ENCODE results near the gene ELF1.

DNA sequence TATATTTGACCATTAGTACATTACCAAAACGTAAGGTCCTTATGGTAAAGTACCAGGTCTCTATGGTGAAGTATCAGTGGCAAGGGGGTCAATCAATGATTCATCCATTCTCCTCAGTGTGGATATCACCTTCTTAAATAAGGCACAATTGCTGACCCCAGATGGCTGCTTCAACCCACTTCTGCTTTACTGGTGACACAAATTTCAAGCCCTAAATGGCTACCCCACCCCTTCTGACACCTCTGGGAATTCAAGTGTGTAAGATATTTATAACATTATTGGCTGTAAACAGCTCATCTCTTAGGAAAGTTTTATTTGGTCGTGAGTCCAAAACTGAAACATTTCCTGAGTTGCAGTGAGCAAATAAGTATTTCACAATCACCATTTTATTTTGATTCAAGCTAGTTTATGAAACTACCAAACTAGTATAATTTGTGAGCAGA, 34.3 kb upstream of the ELF1 start:
- TF ChIP-seq, protein P1, sequence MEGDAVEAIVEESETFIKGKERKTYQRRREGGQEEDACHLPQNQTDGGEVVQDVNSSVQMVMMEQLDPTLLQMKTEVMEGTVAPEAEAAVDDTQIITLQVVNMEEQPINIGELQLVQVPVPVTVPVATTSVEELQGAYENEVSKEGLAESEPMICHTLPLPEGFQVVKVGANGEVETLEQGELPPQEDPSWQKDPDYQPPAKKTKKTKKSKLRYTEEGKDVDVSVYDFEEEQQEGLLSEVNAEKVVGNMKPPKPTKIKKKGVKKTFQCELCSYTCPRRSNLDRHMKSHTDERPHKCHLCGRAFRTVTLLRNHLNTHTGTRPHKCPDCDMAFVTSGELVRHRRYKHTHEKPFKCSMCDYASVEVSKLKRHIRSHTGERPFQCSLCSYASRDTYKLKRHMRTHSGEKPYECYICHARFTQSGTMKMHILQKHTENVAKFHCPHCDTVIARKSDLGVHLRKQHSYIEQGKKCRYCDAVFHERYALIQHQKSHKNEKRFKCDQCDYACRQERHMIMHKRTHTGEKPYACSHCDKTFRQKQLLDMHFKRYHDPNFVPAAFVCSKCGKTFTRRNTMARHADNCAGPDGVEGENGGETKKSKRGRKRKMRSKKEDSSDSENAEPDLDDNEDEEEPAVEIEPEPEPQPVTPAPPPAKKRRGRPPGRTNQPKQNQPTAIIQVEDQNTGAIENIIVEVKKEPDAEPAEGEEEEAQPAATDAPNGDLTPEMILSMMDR (conservative IDR thresholded peaks at IDR 0.05): no peak
- no peak for TF ChIP-seq EZH2 (IDR thresholded peaks at IDR 0.05; ENCODE audit: low read depth)

All from PC-9 (cell line).